Left ventricle myocardium inferior (tissue), 1 donor: ENCODE data around the gene MAPK8IP2. TPM values are rescaled to one million over a fixed set of nuclear protein-coding genes. Genes with fewer than 3 reads are reported as not detected.

Experiments
- DNase-seq: peaks from one replicate; pipeline ENCODE4 v3.0.0-alpha.2; 2020
- H3K27ac ChIP-seq: fragments of 200-600 bp; replicated peaks from 2 replicates; pipeline ENCODE4 v1.8.0; 2021
- H3K27me3 ChIP-seq: fragments of 200-600 bp; 2 replicates; pipeline ENCODE4 v1.8.0; 2021; ENCODE audit warnings: low read depth
- H3K36me3 ChIP-seq: fragments of 200-600 bp; 2 replicates; pipeline ENCODE4 v1.8.0; 2021
- H3K4me1 ChIP-seq: fragments of 200-600 bp; 2 replicates; pipeline ENCODE4 v1.8.0; 2021
- H3K4me3 ChIP-seq: fragments of 200-600 bp; 2 replicates; pipeline ENCODE4 v1.8.0; 2021; ENCODE audit warnings: mild to moderate bottlenecking, moderate library complexity
- H3K9me3 ChIP-seq: fragments of 200-600 bp; replicated peaks from 2 replicates; pipeline ENCODE4 v1.8.0; 2021
- CTCF ChIP-seq: fragments of 200-600 bp; IDR thresholded peaks from 2 replicates; pipeline ENCODE4 v1.8.0; 2021; ENCODE audit warnings: antibody characterized with exemption, mild to moderate bottlenecking, borderline replicate concordance
- intact Hi-C: fragments of 100-400 bp; cut with micrococcal nuclease; formaldehyde crosslinking; loops from one replicate; pipeline ENCODE4 v1.11.0; 2022
- total RNA-seq: library from RNA; stranded (reverse); fragmentation: NEBNext Ultra II Directional; extraction: Animal tissue kit (Norgen Biotek cat#: 25700); gene quantifications from one replicate; pipeline ENCODE4 v1.2.1, GENCODE V29; 2021
- donor health status: DM: no; HTN: yes; CAD: no; lungs with severe emphysema.

MAPK8IP2 gene
- total RNA-seq, 1 donor from 2014 or later = 0.33 TPM

DNA sequence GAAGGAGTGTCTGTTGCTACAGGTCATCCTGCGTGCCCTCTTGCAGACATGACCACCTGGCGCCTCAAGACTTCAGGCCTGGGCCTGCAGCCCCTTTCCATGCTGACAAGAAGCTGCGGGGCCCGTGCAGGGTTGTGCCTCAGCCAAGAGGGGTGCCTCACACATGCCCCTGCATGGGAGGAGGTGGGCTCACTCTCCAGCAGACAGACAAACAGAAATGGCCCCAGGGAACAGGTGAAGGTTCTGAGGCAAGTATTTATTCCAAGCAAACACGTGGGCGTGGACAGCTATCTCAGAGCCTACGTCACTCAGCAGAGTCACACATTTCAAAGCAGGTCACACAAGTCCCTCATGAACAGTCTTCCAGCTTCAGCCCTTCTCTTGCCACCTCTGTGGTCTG, 32.0 kb upstream of the MAPK8IP2 start:
- no peaks in the 10 kb centered on the region for H3K9me3 ChIP-seq
- no peak overlapping the region for H3K27ac ChIP-seq
- no peak for DNase-seq
- no peak for TF ChIP-seq CTCF
- peaks cover 47% of the 10 kb centered on the region for H3K4me1 ChIP-seq
- no peak overlapping the region for H3K4me3 ChIP-seq
- peaks cover 64% of the 10 kb centered on the region for H3K36me3 ChIP-seq
- no peaks in the 10 kb centered on the region for H3K27me3 ChIP-seq
- intact Hi-C loops = no loop called here

DNA sequence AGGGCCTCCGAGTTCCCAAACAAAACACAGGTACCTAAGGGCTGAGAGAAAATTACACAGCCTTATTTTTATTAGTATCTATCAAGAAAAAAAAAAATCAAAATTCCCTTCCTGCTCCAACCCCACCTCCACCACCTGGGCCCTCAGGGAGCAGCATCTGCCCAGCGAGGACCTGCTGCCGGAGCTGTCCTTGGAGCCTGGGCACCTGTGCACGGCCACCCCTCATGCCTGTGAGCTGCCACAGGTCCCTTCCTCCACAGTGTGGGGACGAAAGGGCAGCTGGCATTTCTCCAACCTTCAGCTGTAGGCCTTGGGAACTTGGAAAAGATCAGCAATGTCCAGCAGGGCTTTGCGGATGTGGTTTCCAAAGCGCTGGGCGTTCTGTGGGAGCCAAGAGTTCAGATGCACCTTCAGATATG, 31.5 kb upstream of the MAPK8IP2 start:
- Histone ChIP-seq H3K9me3 (no peaks in the 10 kb centered on the region), H3K36me3 (peaks cover 68% of the 10 kb centered on the region), H3K4me1 (peaks cover 47% of the 10 kb centered on the region), H3K27ac (no peak overlapping the region), H3K27me3 (no peaks in the 10 kb centered on the region), H3K4me3 (no peak overlapping the region)
- no peak for DNase-seq
- no peak for TF ChIP-seq CTCF
- intact Hi-C loops = no loop called here

- Histone ChIP-seq H3K27me3 (no peaks in the 10 kb centered on the region), H3K9me3 (no peaks in the 10 kb centered on the region), H3K4me3 (no peak overlapping the region), H3K4me1 (peaks cover 48% of the 10 kb centered on the region), H3K36me3 (peaks cover 76% of the 10 kb centered on the region), H3K27ac (no peak overlapping the region)
- intact Hi-C loops = no loop called here
- no peak for TF ChIP-seq CTCF
- DNase-seq = no peak
These were observed 30.6 kb upstream of the MAPK8IP2 start for GRCh38 chr22:50569896-50570535.

DNA sequence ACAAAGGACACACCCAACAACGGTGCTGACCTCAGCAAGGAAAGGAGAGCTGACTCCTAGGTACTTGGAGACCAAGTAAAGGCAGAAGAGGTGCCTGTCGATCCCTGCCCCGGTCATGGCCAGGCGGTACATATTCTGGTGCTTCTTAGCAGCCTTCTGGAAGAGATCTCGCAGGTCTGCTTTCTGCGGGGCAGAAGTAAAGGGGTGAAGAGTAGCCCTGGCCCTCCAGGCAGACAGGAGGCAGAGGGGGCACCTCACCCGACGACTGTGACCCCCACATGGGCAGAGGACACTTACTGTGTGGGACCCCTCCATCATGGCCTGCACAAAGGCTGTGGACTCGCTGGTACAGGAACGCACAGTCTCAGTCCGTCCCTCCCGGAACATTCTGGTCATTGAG, 29.7 kb upstream of the MAPK8IP2 start:
- Histone ChIP-seq H3K27me3 (no peaks in the 10 kb centered on the region), H3K4me3 (no peak overlapping the region), H3K9me3 (no peaks in the 10 kb centered on the region), H3K36me3 (peaks cover 85% of the 10 kb centered on the region), H3K4me1 (peaks cover 56% of the 10 kb centered on the region), H3K27ac (no peak overlapping the region)
- intact Hi-C loops = no loop called here
- TF ChIP-seq CTCF = no peak
- DNase-seq = no peak

DNA sequence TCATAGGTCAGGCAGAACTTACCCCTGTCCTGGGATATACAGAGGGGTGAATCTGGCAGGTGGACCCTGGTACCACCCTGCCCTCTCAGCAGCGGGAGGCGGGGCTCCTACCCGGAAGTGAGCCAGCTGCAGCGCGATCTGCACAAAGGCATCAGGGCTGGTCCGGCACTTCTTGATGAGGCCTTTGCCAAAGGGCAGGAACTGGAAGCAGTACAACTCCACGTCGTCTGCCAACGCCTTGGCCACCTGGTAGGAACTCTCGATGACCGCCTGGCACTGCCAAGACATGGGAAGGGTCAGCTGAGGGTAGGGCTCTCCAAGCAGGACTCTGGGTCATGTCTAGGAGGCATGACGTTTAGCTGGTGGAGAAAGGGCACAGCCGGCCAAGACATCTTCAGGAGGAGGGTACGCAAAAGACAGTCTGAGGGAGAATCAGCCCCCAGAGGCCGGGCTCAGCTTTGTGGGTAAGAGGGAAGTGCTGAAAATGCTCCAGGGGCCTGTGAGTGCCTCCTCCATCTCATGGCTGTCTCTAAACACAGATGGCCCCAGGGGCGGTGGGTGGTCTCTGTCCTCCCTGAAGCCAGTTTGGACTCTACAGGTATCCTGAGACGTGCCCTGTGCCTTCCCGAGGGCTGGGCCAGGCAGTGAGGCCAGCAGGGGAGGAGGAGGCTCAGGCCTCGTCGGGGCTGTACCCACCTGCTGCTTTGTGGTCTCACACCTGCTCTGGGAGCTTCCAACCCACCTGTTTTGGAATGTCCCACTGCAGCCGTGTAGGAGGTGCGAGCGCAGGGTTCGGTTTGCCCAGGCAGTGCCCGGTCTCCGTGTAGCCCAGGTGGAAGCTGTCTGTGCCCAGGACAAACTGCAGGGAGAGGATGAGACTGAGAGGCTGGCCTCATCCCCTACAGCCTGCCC, 29.1 kb upstream of the MAPK8IP2 start:
- Histone ChIP-seq H3K4me3 (no peak overlapping the region), H3K4me1 (peaks cover 62% of the 10 kb centered on the region), H3K27ac (no peak overlapping the region), H3K36me3 (peaks cover 89% of the 10 kb centered on the region), H3K27me3 (no peaks in the 10 kb centered on the region), H3K9me3 (no peaks in the 10 kb centered on the region)
- intact Hi-C loops = no loop called here
- TF ChIP-seq CTCF = no peak
- DNase-seq = no peak
